Measurements from ENCODE around the gene PALM.

DNA sequence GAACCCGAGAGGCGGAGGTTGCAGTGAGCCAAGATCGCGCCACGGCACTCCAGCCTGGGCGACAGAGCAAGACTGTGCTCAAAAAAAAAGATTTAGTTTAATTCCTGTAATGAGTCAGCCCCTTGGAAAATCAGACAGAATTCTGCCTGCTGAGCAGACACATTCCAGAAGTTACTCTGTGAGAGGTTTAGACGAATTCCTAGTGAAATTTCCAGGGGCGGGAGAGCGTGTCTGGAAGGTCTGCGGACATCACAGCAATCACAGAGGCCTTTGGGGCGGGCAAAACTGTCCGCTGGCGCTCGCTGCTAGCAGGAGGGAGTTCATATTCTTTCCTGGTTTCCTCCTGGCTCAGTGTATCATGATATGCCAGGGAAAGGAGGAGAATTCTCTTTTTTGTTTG lies 59.7 kb downstream of the PALM start:
- TF ChIP-seq POLR2AphosphoS5 (IDR thresholded peaks at IDR 0.05) = no peak
- TF ChIP-seq, protein P1, sequence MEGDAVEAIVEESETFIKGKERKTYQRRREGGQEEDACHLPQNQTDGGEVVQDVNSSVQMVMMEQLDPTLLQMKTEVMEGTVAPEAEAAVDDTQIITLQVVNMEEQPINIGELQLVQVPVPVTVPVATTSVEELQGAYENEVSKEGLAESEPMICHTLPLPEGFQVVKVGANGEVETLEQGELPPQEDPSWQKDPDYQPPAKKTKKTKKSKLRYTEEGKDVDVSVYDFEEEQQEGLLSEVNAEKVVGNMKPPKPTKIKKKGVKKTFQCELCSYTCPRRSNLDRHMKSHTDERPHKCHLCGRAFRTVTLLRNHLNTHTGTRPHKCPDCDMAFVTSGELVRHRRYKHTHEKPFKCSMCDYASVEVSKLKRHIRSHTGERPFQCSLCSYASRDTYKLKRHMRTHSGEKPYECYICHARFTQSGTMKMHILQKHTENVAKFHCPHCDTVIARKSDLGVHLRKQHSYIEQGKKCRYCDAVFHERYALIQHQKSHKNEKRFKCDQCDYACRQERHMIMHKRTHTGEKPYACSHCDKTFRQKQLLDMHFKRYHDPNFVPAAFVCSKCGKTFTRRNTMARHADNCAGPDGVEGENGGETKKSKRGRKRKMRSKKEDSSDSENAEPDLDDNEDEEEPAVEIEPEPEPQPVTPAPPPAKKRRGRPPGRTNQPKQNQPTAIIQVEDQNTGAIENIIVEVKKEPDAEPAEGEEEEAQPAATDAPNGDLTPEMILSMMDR (IDR thresholded peaks at IDR 0.05) = no peak
- TF ChIP-seq EP300 (IDR thresholded peaks at IDR 0.05) = no peak
- TF ChIP-seq POLR2A (IDR thresholded peaks at IDR 0.05) = no peak

All from suprapubic skin (tissue), 4 donors.